SU-DHL-6 (cell line): ENCODE data around the gene PLA2G4B.

ENCODE experiments used
- H2AFZ ChIP-seq: fragments of 200-600 bp; sonication (generic); 2 replicates; pipeline ENCODE4 v1.6.1; 2014; ENCODE audit warnings: low read depth, mild to moderate bottlenecking, moderate library complexity, mixed read lengths, antibody characterized with exemption, low read length; ENCODE audit not compliant: severe bottlenecking
- H3F3A ChIP-seq: fragments of 200-600 bp; shearing (Covaris generic); 2 replicates; pipeline ENCODE4 v1.6.0; 2016; ENCODE audit warnings: antibody characterized with exemption, mild to moderate bottlenecking; ENCODE audit not compliant: insufficient read depth
- H3K27ac ChIP-seq: fragments of 200-600 bp; sonication (generic); 2 replicates; pipeline ENCODE4 v1.5.1; 2016; ENCODE audit warnings: low read depth, mild to moderate bottlenecking, low read length, moderate library complexity, mixed read lengths
- H3K27me3 ChIP-seq: fragments of 200-600 bp; sonication (generic), shearing (Covaris generic); 2 replicates; pipeline ENCODE4 v1.6.0; 2014; ENCODE audit warnings: mild to moderate bottlenecking, low read length
- H3K36me3 ChIP-seq: fragments of 200-600 bp; sonication (generic); 2 replicates; pipeline ENCODE4 v1.6.1; 2014; ENCODE audit warnings: mild to moderate bottlenecking, low read length, mixed read lengths
- H3K4me2 ChIP-seq: fragments of 300-600, 200-600 bp; shearing (Covaris generic), sonication (generic); 2 replicates; pipeline ENCODE4 v1.6.0; 2014; ENCODE audit warnings: low read length, low read depth, mild to moderate bottlenecking; ENCODE audit not compliant: poor library complexity, severe bottlenecking
- H3K4me3 ChIP-seq: fragments of 200-600 bp; sonication (generic); 2 replicates; pipeline ENCODE4 v1.5.1; 2014; ENCODE audit warnings: antibody characterized with exemption, low read length, mild to moderate bottlenecking, mixed read lengths; ENCODE audit not compliant: insufficient read depth, poor library complexity, severe bottlenecking
- H3K79me2 ChIP-seq: fragments of 200-600 bp; sonication (generic); 2 replicates; pipeline ENCODE4 v1.6.1; 2014; ENCODE audit warnings: mild to moderate bottlenecking, low read length, moderate library complexity; ENCODE audit not compliant: insufficient read depth
- H3K9ac ChIP-seq: fragments of 200-600 bp; sonication (generic); 2 replicates; pipeline ENCODE4 v1.7.0; 2014; ENCODE audit warnings: mild to moderate bottlenecking, low read length
- H3K9me2 ChIP-seq: fragments of 200-600 bp; sonication (generic); replicated peaks from 2 replicates; pipeline ENCODE4 v1.6.1; 2014; ENCODE audit warnings: low read length; ENCODE audit not compliant: insufficient read depth
- H3K9me3 ChIP-seq: fragments of 200-600 bp; sonication (generic); 2 replicates; pipeline ENCODE4 v1.6.1; 2014; ENCODE audit warnings: low read length, mixed read lengths; ENCODE audit not compliant: insufficient read depth
- H4K20me1 ChIP-seq: fragments of 200-600 bp; sonication (generic); 2 replicates; pipeline ENCODE4 v1.6.1; 2014; ENCODE audit warnings: low read depth, mild to moderate bottlenecking, antibody characterized with exemption, low read length, moderate library complexity, mixed read lengths
- CTCF ChIP-seq: fragments of 200-600 bp; sonication (generic); IDR thresholded peaks from one replicate; pipeline ENCODE4 v1.5.1; 2017; ENCODE audit warnings: antibody characterized with exemption, mild to moderate bottlenecking, low read length, moderate library complexity; ENCODE audit not compliant: insufficient read depth, poor library complexity, severe bottlenecking
- EZH2phosphoT487 ChIP-seq: fragments of 200-600 bp; sonication (generic), shearing (Covaris generic); conservative IDR thresholded peaks from 2 replicates; pipeline ENCODE4 v1.6.1; 2018; ENCODE audit warnings: mild to moderate bottlenecking, antibody characterized with exemption, low read length, moderate library complexity, mixed read lengths

The PLA2G4B gene

GRCh38 chr15:41851167-41851523, 12.5 kb downstream of the PLA2G4B start:
- Histone ChIP-seq H3K79me2 (no peaks in the 10 kb centered on the region), H2AFZ (no peak overlapping the region), H3K9me3 (no peaks in the 10 kb centered on the region), H3K4me2 (no peak overlapping the region), H3K9ac (no peak overlapping the region), H3K4me3 (no peak overlapping the region), H3K36me3 (no peaks in the 10 kb centered on the region), H3K9me2 (no peaks in the 10 kb centered on the region), H3K27me3 (no peaks in the 10 kb centered on the region), H4K20me1 (no peaks in the 10 kb centered on the region), H3K27ac (no peak overlapping the region), H3F3A (no peaks in the 10 kb centered on the region)
- TF ChIP-seq CTCF (no peak), EZH2phosphoT487 (no peak)

- Histone ChIP-seq H3K4me3 (no peak overlapping the region), H3K4me2 (no peak overlapping the region), H2AFZ (no peak overlapping the region), H3K27ac (no peak overlapping the region), H3K27me3 (no peaks in the 10 kb centered on the region), H3K36me3 (no peaks in the 10 kb centered on the region), H3K9ac (no peak overlapping the region), H3K79me2 (no peaks in the 10 kb centered on the region), H3K9me2 (no peaks in the 10 kb centered on the region), H4K20me1 (no peaks in the 10 kb centered on the region), H3F3A (no peaks in the 10 kb centered on the region), H3K9me3 (no peaks in the 10 kb centered on the region)
- TF ChIP-seq CTCF, result no peak
- no peak for TF ChIP-seq EZH2phosphoT487
Measured at GRCh38 chr15:41851755-41852370, 13.2 kb downstream of the PLA2G4B start.

GRCh38 chr15:41852736-41853590, 14.3 kb downstream of the PLA2G4B start:
- Histone ChIP-seq H3K9ac (no peak overlapping the region), H3K4me2 (no peak overlapping the region), H3F3A (no peaks in the 10 kb centered on the region), H2AFZ (no peak overlapping the region), H4K20me1 (no peaks in the 10 kb centered on the region), H3K4me3 (no peak overlapping the region), H3K9me2 (no peaks in the 10 kb centered on the region), H3K79me2 (no peaks in the 10 kb centered on the region), H3K27ac (no peak overlapping the region), H3K9me3 (no peaks in the 10 kb centered on the region), H3K27me3 (no peaks in the 10 kb centered on the region), H3K36me3 (no peaks in the 10 kb centered on the region)
- TF ChIP-seq EZH2phosphoT487 (no peak), CTCF (no peak)
